Subcutaneous adipose tissue (tissue), 4 donors: ENCODE results near the gene ETFA. TPM values are rescaled to one million over a fixed set of nuclear protein-coding genes. Genes with fewer than 3 reads are reported as not detected.

ENCODE experiments used
- total RNA-seq, 4 donors: library from RNA; depleted of rRNA; stranded (reverse); fragments of >200 nt; gene quantifications; one replicate each; pipeline ENCODE4 v1.1.0, GENCODE V29; 2016
- TF ChIP-seq, protein P1 (sequence below): fragments of 450-650 bp; IDR thresholded peaks from one replicate; pipeline ENCODE4 v1.5.1; 2016; ENCODE audit warnings: low read depth, mild to moderate bottlenecking, control low read depth, antibody characterized with exemption, moderate library complexity

Gene ETFA
- total RNA-seq, 4 donors from 2014 or later = 148 to 186 (median 157) TPM

GRCh38 chr15:76193934-76194333, 117.3 kb downstream of the ETFA start:
- TF ChIP-seq, protein P1, sequence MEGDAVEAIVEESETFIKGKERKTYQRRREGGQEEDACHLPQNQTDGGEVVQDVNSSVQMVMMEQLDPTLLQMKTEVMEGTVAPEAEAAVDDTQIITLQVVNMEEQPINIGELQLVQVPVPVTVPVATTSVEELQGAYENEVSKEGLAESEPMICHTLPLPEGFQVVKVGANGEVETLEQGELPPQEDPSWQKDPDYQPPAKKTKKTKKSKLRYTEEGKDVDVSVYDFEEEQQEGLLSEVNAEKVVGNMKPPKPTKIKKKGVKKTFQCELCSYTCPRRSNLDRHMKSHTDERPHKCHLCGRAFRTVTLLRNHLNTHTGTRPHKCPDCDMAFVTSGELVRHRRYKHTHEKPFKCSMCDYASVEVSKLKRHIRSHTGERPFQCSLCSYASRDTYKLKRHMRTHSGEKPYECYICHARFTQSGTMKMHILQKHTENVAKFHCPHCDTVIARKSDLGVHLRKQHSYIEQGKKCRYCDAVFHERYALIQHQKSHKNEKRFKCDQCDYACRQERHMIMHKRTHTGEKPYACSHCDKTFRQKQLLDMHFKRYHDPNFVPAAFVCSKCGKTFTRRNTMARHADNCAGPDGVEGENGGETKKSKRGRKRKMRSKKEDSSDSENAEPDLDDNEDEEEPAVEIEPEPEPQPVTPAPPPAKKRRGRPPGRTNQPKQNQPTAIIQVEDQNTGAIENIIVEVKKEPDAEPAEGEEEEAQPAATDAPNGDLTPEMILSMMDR = no peak

- TF ChIP-seq, protein P1 = no peak
These were observed 118.6 kb downstream of the ETFA start for GRCh38 chr15:76192715-76193114.

- TF ChIP-seq, protein P1 = no peak
These were observed 119.6 kb downstream of the ETFA start for GRCh38 chr15:76191539-76192244.

GRCh38 chr15:76190751-76191538, 120.3 kb downstream of the ETFA start:
- TF ChIP-seq, protein P1 = no peak

GRCh38 chr15:76190070-76190564, 121.2 kb downstream of the ETFA start:
- TF ChIP-seq, protein P1 = no peak

- TF ChIP-seq, protein P1 = no peak
These were observed 122.2 kb downstream of the ETFA start for GRCh38 chr15:76189106-76189505.

DNA sequence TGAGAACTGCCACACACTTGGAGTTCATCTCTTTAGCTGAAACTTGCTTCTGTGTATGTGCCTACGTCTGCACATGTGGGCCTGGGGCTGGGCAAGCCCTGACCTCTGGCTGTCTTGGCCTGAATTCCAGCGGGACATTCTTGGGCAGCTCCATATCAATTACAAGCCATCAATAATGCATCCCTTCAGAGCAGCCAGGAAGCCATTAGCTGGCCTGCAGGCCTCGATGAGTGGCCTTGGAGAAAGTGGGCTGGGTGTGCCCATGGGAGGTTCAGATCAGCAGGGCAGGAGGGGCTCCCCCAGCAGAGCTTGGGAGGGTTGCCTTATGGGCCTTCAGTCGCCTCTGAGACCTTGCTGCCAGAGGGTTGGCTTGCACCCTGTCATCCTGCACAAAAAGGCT, 124.1 kb downstream of the ETFA start:
- TF ChIP-seq, protein P1 = no peak
